ENCODE results near the gene CPLX1.
"Not testable (repeated sequence)": the region's sequence is repeated elsewhere in the genome, so short reads cannot be mapped to it uniquely, and the experiment has no call there.

Gene CPLX1

DNA sequence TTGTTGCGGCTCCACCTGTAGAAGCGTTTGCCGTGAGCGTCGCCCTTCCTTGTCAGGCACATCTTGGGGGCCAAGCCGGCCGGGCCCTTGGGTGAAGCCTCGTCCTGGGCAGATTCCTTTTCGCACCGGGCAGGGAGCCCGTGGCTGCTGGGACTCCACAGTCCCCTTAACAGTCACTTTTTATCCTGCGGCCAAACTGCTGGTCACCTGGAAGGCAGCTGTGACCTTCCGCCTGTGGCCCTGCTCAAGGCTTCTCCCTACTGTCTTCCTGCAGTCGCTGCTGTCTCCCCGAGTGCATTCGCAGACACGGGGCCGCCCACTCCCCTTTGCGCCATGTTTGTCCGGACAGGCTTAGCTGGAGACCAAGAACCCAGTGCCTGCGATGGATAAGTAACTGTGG lies 65.3 kb downstream of the CPLX1 start:
- Histone ChIP-seq H3K23ac (ENCODE audit: low read depth, low read length, poor library complexity) (peak overlapping the region; percentile 17), H3K36me3 (replicated peaks in 1 of 2; ENCODE audit: control insufficient read depth in 2 of 2, insufficient read depth in 2 of 2, low read length in 2 of 2) (peaks cover 54 to 83% of the 10 kb centered on the region in 2 donors)

DNA sequence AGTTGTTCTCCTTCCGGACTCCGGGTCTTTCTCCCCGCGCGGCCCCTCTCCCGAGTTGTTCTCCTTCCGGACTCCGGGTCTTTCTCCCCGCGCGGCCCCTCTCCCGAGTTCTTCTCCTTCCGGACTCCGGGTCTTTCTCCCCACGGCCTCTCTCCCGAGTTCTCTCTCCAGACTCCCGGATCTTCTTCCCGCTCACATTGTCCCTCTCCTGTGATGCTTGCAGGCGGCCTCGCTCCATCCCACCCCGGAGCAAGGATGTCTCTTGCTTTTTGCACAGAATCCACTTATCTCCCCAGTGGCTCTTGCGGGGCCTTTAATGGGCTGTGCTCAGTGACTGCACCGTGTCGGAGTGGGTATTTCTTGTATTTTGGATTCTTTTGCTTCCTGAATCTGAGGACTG lies 66.1 kb downstream of the CPLX1 start:
- not testable (repeated sequence) for H3K4me3 ChIP-seq (ENCODE audit: low read length in 2 of 2); H3K9ac ChIP-seq (ENCODE audit: low read depth, low read length, poor library complexity); H3K27me3 ChIP-seq (ENCODE audit: control insufficient read depth in 3 of 3, insufficient read depth in 3 of 3, low read depth in 1 of 3, low read length in 3 of 3); H2AK5ac ChIP-seq (ENCODE audit: low read depth, low read length); H3K79me1 ChIP-seq (ENCODE audit: low read depth, low read length); H2BK5ac ChIP-seq (ENCODE audit: low read length); DNase-seq (ENCODE audit: low spot score); H3K4ac ChIP-seq (ENCODE audit: low read length); H4K91ac ChIP-seq (ENCODE audit: low read depth, low read length, poor library complexity); H2BK120ac ChIP-seq (ENCODE audit: low read depth, low read length); H3K4me1 ChIP-seq (ENCODE audit: control insufficient read depth in 2 of 2, insufficient read depth in 1 of 2, low read depth in 1 of 2, low read length in 2 of 2); H2BK15ac ChIP-seq (ENCODE audit: low read length); H3K14ac ChIP-seq (ENCODE audit: low read length); H3K27ac ChIP-seq (replicated peaks; ENCODE audit: low read length); H2BK12ac ChIP-seq (ENCODE audit: low read length); H3K18ac ChIP-seq (ENCODE audit: low read length); H4K8ac ChIP-seq (ENCODE audit: low read depth, low read length); H2AFZ ChIP-seq (ENCODE audit: low read length); H3K4me2 ChIP-seq (ENCODE audit: insufficient read depth, low read length, poor library complexity, severe bottlenecking); H3K23ac ChIP-seq (ENCODE audit: low read depth, low read length, poor library complexity)
- WGBS, 2 donors (ENCODE audit: extremely low coverage in 2 of 2, insufficient read length in 2 of 2, insufficient replicate concordance in 1 of 2): no CpG with 5 or more reads among the region's 24 CpGs
- H3K36me3 ChIP-seq (replicated peaks in 1 of 2; ENCODE audit: control insufficient read depth in 2 of 2, insufficient read depth in 2 of 2, low read length in 2 of 2): peaks cover 55 to 83% of the 10 kb centered on the region in 2 donors
- H3K9me3 ChIP-seq (replicated peaks in 1 of 2; ENCODE audit: control insufficient read depth in 2 of 2, insufficient read depth in 1 of 2, low read depth in 1 of 2, low read length in 2 of 2): peaks cover 31 to 42% of the 10 kb centered on the region in 2 donors

More for the DNA sequence above, 65.3 kb downstream of the CPLX1 start:
- Histone ChIP-seq H3K4me2 (ENCODE audit: insufficient read depth, low read length, poor library complexity, severe bottlenecking) (no peak overlapping the region), H3K9me3 (replicated peaks in 1 of 2; ENCODE audit: control insufficient read depth in 2 of 2, insufficient read depth in 1 of 2, low read depth in 1 of 2, low read length in 2 of 2) (peaks cover 35 to 47% of the 10 kb centered on the region in 2 donors), H2BK15ac (ENCODE audit: low read length) (no peak overlapping the region), H3K4me3 (ENCODE audit: low read length in 2 of 2) (no peak overlapping the region), H3K4ac (ENCODE audit: low read length) (no peak overlapping the region), H2AK5ac (ENCODE audit: low read depth, low read length) (no peak overlapping the region), H3K79me1 (ENCODE audit: low read depth, low read length) (peaks cover 6% of the 10 kb centered on the region), H3K27ac (replicated peaks; ENCODE audit: low read length) (no peak overlapping the region), H2BK12ac (ENCODE audit: low read length) (no peak overlapping the region), H3K27me3 (ENCODE audit: control insufficient read depth in 3 of 3, insufficient read depth in 3 of 3, low read depth in 1 of 3, low read length in 3 of 3) (no peaks in the 10 kb centered on the region), H4K8ac (ENCODE audit: low read depth, low read length) (peak overlapping the region; percentile 68), H3K9ac (ENCODE audit: low read depth, low read length, poor library complexity) (no peak overlapping the region), H3K4me1 (ENCODE audit: control insufficient read depth in 2 of 2, insufficient read depth in 1 of 2, low read depth in 1 of 2, low read length in 2 of 2) (no peaks in the 10 kb centered on the region), H3K18ac (ENCODE audit: low read length) (peak overlapping the region; percentile 31), H2BK120ac (ENCODE audit: low read depth, low read length) (no peak overlapping the region), H4K91ac (ENCODE audit: low read depth, low read length, poor library complexity) (no peak overlapping the region), H2AFZ (ENCODE audit: low read length) (no peak overlapping the region), H2BK5ac (ENCODE audit: low read length) (no peak overlapping the region), H3K14ac (ENCODE audit: low read length) (no peak overlapping the region)
- no peak for DNase-seq (ENCODE audit: low spot score)
- WGBS, 2 donors (ENCODE audit: extremely low coverage in 2 of 2, insufficient read length in 2 of 2, insufficient replicate concordance in 1 of 2): no CpG with 5 or more reads among the region's 21 CpGs

DNA sequence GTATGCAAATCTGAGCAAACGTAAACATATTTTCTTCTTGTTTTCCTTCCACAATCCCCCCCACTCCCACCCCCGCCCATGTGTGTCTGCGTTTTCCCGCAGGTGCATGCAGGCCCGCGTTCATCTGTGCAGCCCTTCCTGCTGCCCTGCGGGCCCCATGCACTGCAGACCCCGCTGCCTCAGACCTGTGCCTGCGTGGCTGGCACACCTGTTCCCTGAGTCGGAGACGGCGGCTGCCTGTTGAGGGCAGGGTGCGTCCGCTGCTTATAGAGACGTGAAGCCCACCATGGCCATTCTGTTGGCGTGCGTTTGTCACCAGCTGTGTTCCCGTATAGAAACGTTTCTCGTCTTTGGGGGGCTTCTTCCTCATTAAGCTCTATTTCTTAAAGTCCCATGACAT lies 68.8 kb downstream of the CPLX1 start:
- Histone ChIP-seq H3K9me3 (replicated peaks in 1 of 2; ENCODE audit: control insufficient read depth in 2 of 2, insufficient read depth in 1 of 2, low read depth in 1 of 2, low read length in 2 of 2) (peaks cover 16 to 18% of the 10 kb centered on the region in 2 donors), H3K18ac (ENCODE audit: low read length) (no peak overlapping the region), H4K8ac (ENCODE audit: low read depth, low read length) (no peak overlapping the region), H3K9ac (ENCODE audit: low read depth, low read length, poor library complexity) (peak overlapping the region; percentile 60), H3K23ac (ENCODE audit: low read depth, low read length, poor library complexity) (peak overlapping the region; percentile 80), H2AFZ (ENCODE audit: low read length) (no peak overlapping the region), H3K36me3 (replicated peaks in 1 of 2; ENCODE audit: control insufficient read depth in 2 of 2, insufficient read depth in 2 of 2, low read length in 2 of 2) (peaks cover 43 to 83% of the 10 kb centered on the region in 2 donors), H3K4ac (ENCODE audit: low read length) (no peak overlapping the region), H3K14ac (ENCODE audit: low read length) (no peak overlapping the region), H3K4me1 (ENCODE audit: control insufficient read depth in 2 of 2, insufficient read depth in 1 of 2, low read depth in 1 of 2, low read length in 2 of 2) (no peaks in the 10 kb centered on the region), H3K4me2 (ENCODE audit: insufficient read depth, low read length, poor library complexity, severe bottlenecking) (no peak overlapping the region), H3K27ac (replicated peaks; ENCODE audit: low read length) (no peak overlapping the region), H2BK15ac (ENCODE audit: low read length) (no peak overlapping the region), H2BK120ac (ENCODE audit: low read depth, low read length) (no peak overlapping the region), H3K79me1 (ENCODE audit: low read depth, low read length) (peaks cover 7% of the 10 kb centered on the region), H2BK12ac (ENCODE audit: low read length) (no peak overlapping the region), H4K91ac (ENCODE audit: low read depth, low read length, poor library complexity) (no peak overlapping the region), H3K27me3 (ENCODE audit: control insufficient read depth in 3 of 3, insufficient read depth in 3 of 3, low read depth in 1 of 3, low read length in 3 of 3) (no peaks in the 10 kb centered on the region), H3K4me3 (ENCODE audit: low read length in 2 of 2) (peak overlapping the region in 1 of 2 donors; percentile 41), H2BK5ac (ENCODE audit: low read length) (no peak overlapping the region), H2AK5ac (ENCODE audit: low read depth, low read length) (no peak overlapping the region)
- no CpG with 5 or more reads among the region's 20 CpGs for WGBS, 2 donors (ENCODE audit: extremely low coverage in 2 of 2, insufficient read length in 2 of 2, insufficient replicate concordance in 1 of 2)
- no peak for DNase-seq (ENCODE audit: low spot score)

DNA sequence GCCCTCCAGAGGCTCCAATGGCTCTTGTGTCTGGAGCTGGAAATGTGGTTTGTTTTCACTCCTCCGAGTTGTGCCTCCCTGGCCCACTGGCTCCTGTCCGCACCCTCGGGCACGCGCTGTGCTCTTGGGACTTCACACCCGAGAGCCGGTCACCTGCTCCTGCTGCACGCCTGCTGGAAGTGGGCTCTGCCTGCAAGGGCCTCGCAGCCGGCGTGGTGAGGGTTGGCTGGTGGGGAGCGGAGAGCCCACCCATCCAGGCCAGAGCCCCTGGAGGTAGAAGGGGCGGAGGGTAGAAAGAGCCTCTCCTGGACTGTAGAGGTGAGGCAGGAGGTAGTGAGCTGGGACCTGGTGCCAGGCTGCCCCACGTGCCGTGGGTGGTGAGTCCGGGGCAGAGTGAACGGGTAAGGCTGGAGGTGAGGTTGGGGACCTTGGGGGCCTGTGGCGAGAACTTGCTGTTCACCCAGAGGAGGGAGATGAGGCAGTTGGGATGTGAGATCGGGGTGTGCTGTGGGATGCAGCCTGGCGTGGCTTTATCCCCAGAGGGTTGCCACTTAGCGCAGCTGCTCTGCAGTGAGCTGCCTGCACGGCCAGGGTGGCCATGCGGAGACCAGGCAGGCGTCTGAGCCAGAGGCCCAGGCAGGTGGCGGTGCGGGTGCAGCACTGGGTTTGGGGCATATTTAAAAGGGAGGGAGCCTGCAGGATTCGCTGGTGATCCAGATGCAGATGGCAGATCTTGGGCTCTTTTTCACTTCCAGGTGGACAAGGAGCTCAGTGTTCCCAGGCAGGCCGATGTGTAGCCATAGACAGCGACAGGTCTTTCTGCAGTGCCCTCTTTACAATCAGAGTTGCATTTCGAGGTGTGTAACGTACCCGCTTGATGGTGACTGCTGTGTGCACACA lies 71.5 kb downstream of the CPLX1 start:
- Histone ChIP-seq H3K4me1 (ENCODE audit: control insufficient read depth in 2 of 2, insufficient read depth in 1 of 2, low read depth in 1 of 2, low read length in 2 of 2) (no peaks in the 10 kb centered on the region), H3K4me2 (ENCODE audit: insufficient read depth, low read length, poor library complexity, severe bottlenecking) (no peak overlapping the region), H3K18ac (ENCODE audit: low read length) (peak overlapping the region; percentile 48), H3K27me3 (ENCODE audit: control insufficient read depth in 3 of 3, insufficient read depth in 3 of 3, low read depth in 1 of 3, low read length in 3 of 3) (no peaks in the 10 kb centered on the region), H3K4me3 (ENCODE audit: low read length in 2 of 2) (no peak overlapping the region), H2AFZ (ENCODE audit: low read length) (no peak overlapping the region), H2BK15ac (ENCODE audit: low read length) (no peak overlapping the region), H2BK12ac (ENCODE audit: low read length) (no peak overlapping the region), H3K36me3 (replicated peaks in 1 of 2; ENCODE audit: control insufficient read depth in 2 of 2, insufficient read depth in 2 of 2, low read length in 2 of 2) (peaks cover 31 to 86% of the 10 kb centered on the region in 2 donors), H2BK120ac (ENCODE audit: low read depth, low read length) (no peak overlapping the region), H3K23ac (ENCODE audit: low read depth, low read length, poor library complexity) (peak overlapping the region; percentile 55), H3K14ac (ENCODE audit: low read length) (peak overlapping the region; percentile 71), H2BK5ac (ENCODE audit: low read length) (no peak overlapping the region), H4K8ac (ENCODE audit: low read depth, low read length) (no peak overlapping the region), H3K9me3 (replicated peaks in 1 of 2; ENCODE audit: control insufficient read depth in 2 of 2, insufficient read depth in 1 of 2, low read depth in 1 of 2, low read length in 2 of 2) (peaks cover 3 to 8% of the 10 kb centered on the region in 2 donors), H3K27ac (replicated peaks; ENCODE audit: low read length) (no peak overlapping the region), H3K9ac (ENCODE audit: low read depth, low read length, poor library complexity) (no peak overlapping the region), H4K91ac (ENCODE audit: low read depth, low read length, poor library complexity) (no peak overlapping the region), H3K4ac (ENCODE audit: low read length) (no peak overlapping the region), H3K79me1 (ENCODE audit: low read depth, low read length) (peaks cover 10% of the 10 kb centered on the region), H2AK5ac (ENCODE audit: low read depth, low read length) (no peak overlapping the region)
- no CpG with 5 or more reads among the region's 32 CpGs for WGBS, 2 donors (ENCODE audit: extremely low coverage in 2 of 2, insufficient read length in 2 of 2, insufficient replicate concordance in 1 of 2)
- DNase-seq (ENCODE audit: low spot score): no peak

Measured in neuronal stem cell (in vitro differentiated cells).